Suprapubic skin (tissue), 4 donors: Measurements from ENCODE around the gene PIP5K1B. TPM values are rescaled to one million over a fixed set of nuclear protein-coding genes. Genes with fewer than 3 reads are reported as not detected.

ENCODE experiments used
- DNase-seq, 2 donors: peaks; one replicate each; pipeline ENCODE4 v3.0.0-alpha.2; 2019; ENCODE audit warnings: low spot score in 2 of 2
- H3K27ac ChIP-seq: fragments of 200-600 bp; sonication (generic); one replicate; pipeline ENCODE4 v1.5.1; 2019
- H3K27me3 ChIP-seq: fragments of 200-600 bp; sonication (generic); one replicate; pipeline ENCODE4 v1.5.1; 2019
- H3K36me3 ChIP-seq: fragments of 200-600 bp; sonication (generic); one replicate; pipeline ENCODE4 v1.5.1; 2019
- H3K4me1 ChIP-seq: fragments of 200-600 bp; sonication (generic); one replicate; pipeline ENCODE4 v1.5.1; 2019
- H3K4me3 ChIP-seq: fragments of 200-600 bp; sonication (generic); one replicate; pipeline ENCODE4 v1.5.1; 2019; ENCODE audit warnings: mild to moderate bottlenecking
- H3K9me3 ChIP-seq: fragments of 200-600 bp; sonication (generic); one replicate; pipeline ENCODE4 v1.5.1; 2019
- EP300 ChIP-seq: sonication (generic); formaldehyde crosslinking; IDR thresholded peaks from one replicate; pipeline ENCODE4 v1.6.1; 2017; ENCODE audit warnings: antibody characterized with exemption
- POLR2A ChIP-seq, 2 donors: fragments of 450-650 bp; IDR thresholded peaks; one replicate each; pipeline ENCODE4 v1.6.1; 2017; ENCODE audit warnings: antibody characterized with exemption in 2 of 2, mild to moderate bottlenecking in 2 of 2, moderate library complexity in 2 of 2
- POLR2AphosphoS5 ChIP-seq, 3 donors: sonication (generic); formaldehyde crosslinking; IDR thresholded peaks; one replicate each; pipeline ENCODE4 v1.6.1; 2017; ENCODE audit warnings: antibody characterized with exemption in 3 of 3
- WGBS: methylation state at CpG from one replicate; pipeline ENCODE4 v1.1.5; 2018; 5-methylcytosine and 5-hydroxymethylcytosine counted together
- total RNA-seq, 4 donors: library from RNA; depleted of rRNA; stranded (reverse); fragments of >200 nt; gene quantifications; one replicate each; pipeline ENCODE4 v1.1.0, GENCODE V29; 2016
- TF ChIP-seq, protein P1 (sequence below), 2 donors: fragments of 200-600 bp in 1 of 2; fragments of 450-650 bp in 1 of 2; sonication (generic) in 1 of 2; IDR thresholded peaks; one replicate each; pipeline ENCODE4 v1.5.1; 2016 to 2019; ENCODE audit warnings: antibody characterized with exemption in 2 of 2, mild to moderate bottlenecking in 1 of 2, moderate library complexity in 1 of 2

Gene PIP5K1B
- total RNA-seq, 4 donors from 2014 or later = 1.7 to 7.8 (median 3.4) TPM

DNA sequence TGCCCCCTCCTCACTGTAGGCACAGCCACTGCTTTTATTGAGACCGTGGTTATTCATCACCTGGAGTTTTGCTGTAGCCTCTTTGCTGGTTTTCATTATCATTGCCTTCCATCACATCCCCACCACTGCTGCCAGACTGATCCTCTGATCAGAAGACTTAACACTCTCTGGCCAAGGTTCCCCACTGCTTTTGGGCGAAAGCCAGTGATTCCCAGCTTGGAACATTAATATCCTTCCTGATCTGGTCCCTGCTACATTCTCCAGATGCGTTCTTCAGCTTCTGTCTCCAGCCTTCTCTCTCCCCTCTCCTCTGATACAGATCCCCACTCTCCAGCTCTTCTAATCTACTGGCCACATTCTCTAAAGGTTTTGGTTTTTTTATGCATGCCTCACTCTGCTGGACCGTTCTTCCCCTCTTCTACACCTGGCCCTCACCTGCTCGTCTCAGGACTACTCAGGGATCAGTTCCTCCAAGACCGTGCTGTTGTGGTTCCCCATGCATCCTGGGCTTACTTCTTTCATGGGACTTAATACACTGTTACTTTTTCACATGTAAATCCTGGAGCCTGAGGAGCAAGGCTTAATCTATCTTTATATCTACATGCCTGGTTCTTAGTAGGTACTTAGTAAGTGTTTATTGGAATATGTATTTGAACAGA, 193.9 kb downstream of the PIP5K1B start:
- H3K27ac ChIP-seq = no peak overlapping the region
- H3K27me3 ChIP-seq = no peaks in the 10 kb centered on the region
- no peaks in the 10 kb centered on the region for H3K36me3 ChIP-seq
- no peak for DNase-seq
- H3K9me3 ChIP-seq = no peaks in the 10 kb centered on the region
- TF ChIP-seq POLR2AphosphoS5 (IDR thresholded peaks at IDR 0.05) (no peak), POLR2A (IDR thresholded peaks at IDR 0.05) (no peak), EP300 (no peak)
- TF ChIP-seq, protein P1, sequence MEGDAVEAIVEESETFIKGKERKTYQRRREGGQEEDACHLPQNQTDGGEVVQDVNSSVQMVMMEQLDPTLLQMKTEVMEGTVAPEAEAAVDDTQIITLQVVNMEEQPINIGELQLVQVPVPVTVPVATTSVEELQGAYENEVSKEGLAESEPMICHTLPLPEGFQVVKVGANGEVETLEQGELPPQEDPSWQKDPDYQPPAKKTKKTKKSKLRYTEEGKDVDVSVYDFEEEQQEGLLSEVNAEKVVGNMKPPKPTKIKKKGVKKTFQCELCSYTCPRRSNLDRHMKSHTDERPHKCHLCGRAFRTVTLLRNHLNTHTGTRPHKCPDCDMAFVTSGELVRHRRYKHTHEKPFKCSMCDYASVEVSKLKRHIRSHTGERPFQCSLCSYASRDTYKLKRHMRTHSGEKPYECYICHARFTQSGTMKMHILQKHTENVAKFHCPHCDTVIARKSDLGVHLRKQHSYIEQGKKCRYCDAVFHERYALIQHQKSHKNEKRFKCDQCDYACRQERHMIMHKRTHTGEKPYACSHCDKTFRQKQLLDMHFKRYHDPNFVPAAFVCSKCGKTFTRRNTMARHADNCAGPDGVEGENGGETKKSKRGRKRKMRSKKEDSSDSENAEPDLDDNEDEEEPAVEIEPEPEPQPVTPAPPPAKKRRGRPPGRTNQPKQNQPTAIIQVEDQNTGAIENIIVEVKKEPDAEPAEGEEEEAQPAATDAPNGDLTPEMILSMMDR (IDR thresholded peaks at IDR 0.05) = no peak
- 57% methylated on average over 6 of the region's 6 CpGs for WGBS
- no peaks in the 10 kb centered on the region for H3K4me1 ChIP-seq
- H3K4me3 ChIP-seq = no peak overlapping the region

- WGBS = 75% methylated on average over 6 of the region's 6 CpGs
- no peak overlapping the region for H3K27ac ChIP-seq
- H3K4me3 ChIP-seq = no peak overlapping the region
- no peaks in the 10 kb centered on the region for H3K4me1 ChIP-seq
- H3K9me3 ChIP-seq = no peaks in the 10 kb centered on the region
- no peak for DNase-seq
- no peaks in the 10 kb centered on the region for H3K36me3 ChIP-seq
- H3K27me3 ChIP-seq = no peaks in the 10 kb centered on the region
- TF ChIP-seq POLR2A (IDR thresholded peaks at IDR 0.05) = no peak
- TF ChIP-seq, protein P1 (IDR thresholded peaks at IDR 0.05) = no peak
- no peak for TF ChIP-seq POLR2AphosphoS5 (IDR thresholded peaks at IDR 0.05)
- no peak for TF ChIP-seq EP300
Measured at GRCh38 chr9:68904454-68904853, 199.4 kb downstream of the PIP5K1B start.

- TF ChIP-seq, protein P1 (IDR thresholded peaks at IDR 0.05) = no peak
- TF ChIP-seq POLR2A (IDR thresholded peaks at IDR 0.05) (no peak), POLR2AphosphoS5 (IDR thresholded peaks at IDR 0.05) (no peak), EP300 (no peak)
- 55% methylated on average over 3 of the region's 3 CpGs for WGBS
- Histone ChIP-seq H3K27ac (no peak overlapping the region), H3K4me1 (no peaks in the 10 kb centered on the region), H3K4me3 (no peak overlapping the region), H3K9me3 (no peaks in the 10 kb centered on the region), H3K27me3 (no peaks in the 10 kb centered on the region), H3K36me3 (no peaks in the 10 kb centered on the region)
- DNase-seq = no peak
Measured at GRCh38 chr9:68905129-68905528, 200.1 kb downstream of the PIP5K1B start.

GRCh38 chr9:68907910-68908309, 202.9 kb downstream of the PIP5K1B start:
- no peak overlapping the region for H3K27ac ChIP-seq
- TF ChIP-seq POLR2A (IDR thresholded peaks at IDR 0.05) (no peak), EP300 (no peak)
- TF ChIP-seq, protein P1 (IDR thresholded peaks at IDR 0.05) = no peak
- no peak overlapping the region for H3K4me3 ChIP-seq
- no peak for DNase-seq
- no peaks in the 10 kb centered on the region for H3K9me3 ChIP-seq
- no peaks in the 10 kb centered on the region for H3K36me3 ChIP-seq
- 76% methylated on average over 2 of the region's 2 CpGs for WGBS
- no peaks in the 10 kb centered on the region for H3K4me1 ChIP-seq
- H3K27me3 ChIP-seq = no peaks in the 10 kb centered on the region

GRCh38 chr9:68912561-68912960, 207.5 kb downstream of the PIP5K1B start:
- Histone ChIP-seq H3K27ac (no peak overlapping the region), H3K4me1 (no peaks in the 10 kb centered on the region), H3K27me3 (no peaks in the 10 kb centered on the region), H3K4me3 (no peak overlapping the region), H3K9me3 (no peaks in the 10 kb centered on the region), H3K36me3 (no peaks in the 10 kb centered on the region)
- no peak for DNase-seq
- TF ChIP-seq, protein P1 (IDR thresholded peaks at IDR 0.05) = no peak
- TF ChIP-seq EP300 = no peak
- no peak for TF ChIP-seq POLR2A (IDR thresholded peaks at IDR 0.05)
- no peak for TF ChIP-seq POLR2AphosphoS5 (IDR thresholded peaks at IDR 0.05)
